Neural cell (in vitro differentiated cells): ENCODE results near the gene TACO1. TPM values are rescaled to one million over a fixed set of nuclear protein-coding genes. Genes with fewer than 3 reads are reported as not detected.

Source experiments
- H2AFZ ChIP-seq: fragments of 200-600, 300-800 bp; sonication (generic), shearing (Covaris generic); 2 replicates; pipeline ENCODE4 v1.6.0; 2014; ENCODE audit warnings: low read depth, mild to moderate bottlenecking, antibody characterized with exemption, low read length, moderate library complexity
- H3F3A ChIP-seq: fragments of 200-600 bp; shearing (Covaris generic); 2 replicates; pipeline ENCODE4 v1.6.1; 2016; ENCODE audit warnings: mild to moderate bottlenecking, moderate library complexity, mixed read lengths, antibody characterized with exemption, low read length; ENCODE audit not compliant: insufficient read depth, poor library complexity, severe bottlenecking
- H3K27ac ChIP-seq: fragments of 200-600, 300-800 bp; sonication (generic), shearing (Covaris generic); 2 replicates; pipeline ENCODE4 v1.5.1; 2014; ENCODE audit warnings: mild to moderate bottlenecking, low read length, moderate library complexity
- H3K27me3 ChIP-seq: fragments of 300-800, 200-600 bp; sonication (generic), shearing (Covaris generic); 2 replicates; pipeline ENCODE4 v1.6.0; 2014; ENCODE audit warnings: mild to moderate bottlenecking, low read depth, low read length, moderate library complexity; ENCODE audit not compliant: insufficient read depth
- H3K36me3 ChIP-seq: fragments of 300-800, 200-600 bp; sonication (generic), shearing (Covaris generic); 2 replicates; pipeline ENCODE4 v1.5.1; 2014; ENCODE audit warnings: mild to moderate bottlenecking, antibody characterized with exemption, low read length, moderate library complexity; ENCODE audit not compliant: insufficient read depth
- H3K4me2 ChIP-seq: fragments of 300-800, 200-600 bp; sonication (generic), shearing (Covaris generic); 2 replicates; pipeline ENCODE4 v1.6.0; 2014; ENCODE audit warnings: mild to moderate bottlenecking, low read length
- H3K4me3 ChIP-seq: fragments of 300-800, 200-600 bp; sonication (generic), shearing (Covaris generic); 2 replicates; pipeline ENCODE4 v1.5.1; 2014; ENCODE audit warnings: mild to moderate bottlenecking, low read length, moderate library complexity
- H3K79me2 ChIP-seq: fragments of 200-600 bp; shearing (Covaris generic); replicated peaks from 2 replicates; pipeline ENCODE4 v1.6.0; 2014; ENCODE audit warnings: mild to moderate bottlenecking, low read length, moderate library complexity; ENCODE audit not compliant: insufficient read depth
- H3K9ac ChIP-seq: fragments of 300-800, 200-600 bp; sonication (generic), shearing (Covaris generic); 2 replicates; pipeline ENCODE4 v1.6.1; 2016; ENCODE audit warnings: mild to moderate bottlenecking, low read length, mixed read lengths
- H3K9me2 ChIP-seq: fragments of 200-600 bp; shearing (Covaris generic); 2 replicates; pipeline ENCODE4 v1.6.1; 2016; ENCODE audit warnings: mild to moderate bottlenecking, low read length, mixed read lengths; ENCODE audit not compliant: insufficient read depth
- H3K9me3 ChIP-seq: fragments of 200-600, 300-800 bp; sonication (generic), shearing (Covaris generic); 2 replicates; pipeline ENCODE4 v1.6.1; 2016; ENCODE audit warnings: mild to moderate bottlenecking, mixed run types, low read length, moderate library complexity, mixed read lengths
- H4K20me1 ChIP-seq: fragments of 200-600 bp; shearing (Covaris generic); 2 replicates; pipeline ENCODE4 v1.6.1; 2016; ENCODE audit warnings: mild to moderate bottlenecking, mixed run types; ENCODE audit not compliant: insufficient read depth
- CTCF ChIP-seq: fragments of 450-650 bp; IDR thresholded peaks from 2 replicates; pipeline ENCODE4 v1.5.1; 2014; ENCODE audit warnings: antibody characterized with exemption, mild to moderate bottlenecking, moderate library complexity; ENCODE audit not compliant: poor library complexity, severe bottlenecking
- EP300 ChIP-seq: fragments of 450-650 bp; conservative IDR thresholded peaks from 2 replicates; pipeline ENCODE4 v1.6.1; 2014; ENCODE audit warnings: antibody characterized with exemption, mild to moderate bottlenecking, moderate library complexity; ENCODE audit not compliant: poor library complexity, severe bottlenecking
- EZH2 ChIP-seq: fragments of 200-600, 300-800 bp; shearing (Covaris generic), sonication (generic); IDR thresholded peaks from 2 replicates; pipeline ENCODE4 v1.6.1; 2014; ENCODE audit warnings: antibody characterized with exemption, low read length, borderline replicate concordance, mild to moderate bottlenecking; ENCODE audit not compliant: insufficient read depth, poor library complexity, severe bottlenecking
- MXI1 ChIP-seq: fragments of 450-650 bp; conservative IDR thresholded peaks from 2 replicates; pipeline ENCODE4 v1.6.1; 2014; ENCODE audit warnings: antibody characterized with exemption, mild to moderate bottlenecking; ENCODE audit not compliant: poor library complexity, severe bottlenecking
- POLR2AphosphoS5 ChIP-seq: IDR thresholded peaks from 2 replicates; pipeline ENCODE4 v1.6.1; 2012
- RAD21 ChIP-seq: fragments of 450-650 bp; conservative IDR thresholded peaks from 2 replicates; pipeline ENCODE4 v1.6.1; 2014; ENCODE audit warnings: antibody characterized with exemption, mild to moderate bottlenecking, moderate library complexity
- SMC3 ChIP-seq: fragments of 450-650 bp; conservative IDR thresholded peaks from 2 replicates; pipeline ENCODE4 v1.6.1; 2014; ENCODE audit warnings: antibody characterized with exemption, mild to moderate bottlenecking, moderate library complexity; ENCODE audit not compliant: poor library complexity
- TAF1 ChIP-seq: IDR thresholded peaks from 2 replicates; pipeline ENCODE4 v1.6.1; 2012; ENCODE audit warnings: low read depth
- polyA plus RNA-seq: library from polyadenylated mRNA; depleted of rRNA; stranded (reverse); fragments of >200 nt; gene quantifications from 2 replicates; pipeline ENCODE4 v1.2.3, GENCODE V29; 2014
- TF ChIP-seq, protein P1 (sequence below): IDR thresholded peaks from 2 replicates; pipeline ENCODE4 v1.6.1; 2012; ENCODE audit warnings: borderline replicate concordance

The TACO1 gene
- polyA plus RNA-seq, 1 donor from 2014 or later = 16.2 TPM

GRCh38 chr17:63561819-63562218 is 38.9 kb upstream of the TACO1 start:
- Histone ChIP-seq H4K20me1 (no peaks in the 10 kb centered on the region), H3K36me3 (no peaks in the 10 kb centered on the region), H3K4me2 (no peak overlapping the region), H3K9me2 (no peaks in the 10 kb centered on the region), H3K27me3 (no peaks in the 10 kb centered on the region), H2AFZ (no peak overlapping the region), H3K9me3 (no peaks in the 10 kb centered on the region), H3K9ac (no peak overlapping the region), H3K79me2 (peaks cover 68% of the 10 kb centered on the region), H3K4me3 (no peak overlapping the region), H3F3A (no peaks in the 10 kb centered on the region), H3K27ac (no peak overlapping the region)
- no peak for TF ChIP-seq EZH2
- TF ChIP-seq, protein P1, sequence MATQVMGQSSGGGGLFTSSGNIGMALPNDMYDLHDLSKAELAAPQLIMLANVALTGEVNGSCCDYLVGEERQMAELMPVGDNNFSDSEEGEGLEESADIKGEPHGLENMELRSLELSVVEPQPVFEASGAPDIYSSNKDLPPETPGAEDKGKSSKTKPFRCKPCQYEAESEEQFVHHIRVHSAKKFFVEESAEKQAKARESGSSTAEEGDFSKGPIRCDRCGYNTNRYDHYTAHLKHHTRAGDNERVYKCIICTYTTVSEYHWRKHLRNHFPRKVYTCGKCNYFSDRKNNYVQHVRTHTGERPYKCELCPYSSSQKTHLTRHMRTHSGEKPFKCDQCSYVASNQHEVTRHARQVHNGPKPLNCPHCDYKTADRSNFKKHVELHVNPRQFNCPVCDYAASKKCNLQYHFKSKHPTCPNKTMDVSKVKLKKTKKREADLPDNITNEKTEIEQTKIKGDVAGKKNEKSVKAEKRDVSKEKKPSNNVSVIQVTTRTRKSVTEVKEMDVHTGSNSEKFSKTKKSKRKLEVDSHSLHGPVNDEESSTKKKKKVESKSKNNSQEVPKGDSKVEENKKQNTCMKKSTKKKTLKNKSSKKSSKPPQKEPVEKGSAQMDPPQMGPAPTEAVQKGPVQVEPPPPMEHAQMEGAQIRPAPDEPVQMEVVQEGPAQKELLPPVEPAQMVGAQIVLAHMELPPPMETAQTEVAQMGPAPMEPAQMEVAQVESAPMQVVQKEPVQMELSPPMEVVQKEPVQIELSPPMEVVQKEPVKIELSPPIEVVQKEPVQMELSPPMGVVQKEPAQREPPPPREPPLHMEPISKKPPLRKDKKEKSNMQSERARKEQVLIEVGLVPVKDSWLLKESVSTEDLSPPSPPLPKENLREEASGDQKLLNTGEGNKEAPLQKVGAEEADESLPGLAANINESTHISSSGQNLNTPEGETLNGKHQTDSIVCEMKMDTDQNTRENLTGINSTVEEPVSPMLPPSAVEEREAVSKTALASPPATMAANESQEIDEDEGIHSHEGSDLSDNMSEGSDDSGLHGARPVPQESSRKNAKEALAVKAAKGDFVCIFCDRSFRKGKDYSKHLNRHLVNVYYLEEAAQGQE = no peak
- no peak for TF ChIP-seq TAF1
- TF ChIP-seq CTCF = no peak
- TF ChIP-seq SMC3 = no peak
- TF ChIP-seq POLR2AphosphoS5 = no peak
- no peak for TF ChIP-seq RAD21
- TF ChIP-seq MXI1 = no peak
- no peak for TF ChIP-seq EP300

GRCh38 chr17:63563339-63563738 is 37.4 kb upstream of the TACO1 start:
- Histone ChIP-seq H3K9me2 (no peaks in the 10 kb centered on the region), H3F3A (no peaks in the 10 kb centered on the region), H3K27me3 (no peaks in the 10 kb centered on the region), H3K4me2 (no peak overlapping the region), H4K20me1 (no peaks in the 10 kb centered on the region), H2AFZ (no peak overlapping the region), H3K27ac (no peak overlapping the region), H3K36me3 (no peaks in the 10 kb centered on the region), H3K4me3 (no peak overlapping the region), H3K9me3 (no peaks in the 10 kb centered on the region), H3K79me2 (peaks cover 53% of the 10 kb centered on the region), H3K9ac (no peak overlapping the region)
- no peak for TF ChIP-seq CTCF
- TF ChIP-seq TAF1 = no peak
- no peak for TF ChIP-seq EP300
- no peak for TF ChIP-seq MXI1
